WERI-Rb-1 (cell line): ENCODE results near the gene PGS1.
"Not testable (repeated sequence)": the region's sequence is repeated elsewhere in the genome, so short reads cannot be mapped to it uniquely, and the experiment has no call there.

Source experiments
- DNase-seq: peaks from one replicate; pipeline ENCODE4 v3.0.0-alpha.2; 2020
- H3K27ac ChIP-seq: fragments of 250-450 bp; sonication (Bioruptor Pico); 2 replicates; pipeline ENCODE4 v1.5.1; 2020; ENCODE audit warnings: mild to moderate bottlenecking, moderate library complexity
- H3K27me3 ChIP-seq: fragments of 250-450 bp; sonication (Bioruptor Pico); 2 replicates; pipeline ENCODE4 v1.5.1; 2021; ENCODE audit warnings: mild to moderate bottlenecking, low read depth, moderate library complexity; ENCODE audit not compliant: insufficient read depth, severe bottlenecking
- H3K36me3 ChIP-seq: fragments of 250-450 bp; sonication (Bioruptor Pico); 2 replicates; pipeline ENCODE4 v1.5.1; 2020; ENCODE audit warnings: mild to moderate bottlenecking, moderate library complexity
- H3K4me3 ChIP-seq: 2 replicates; pipeline ENCODE4 v1.5.1; 2011; ENCODE audit warnings: low read depth, mild to moderate bottlenecking, control low read depth, low read length
- H3K9me3 ChIP-seq: fragments of 250-450 bp; sonication (Bioruptor Pico); 2 replicates; pipeline ENCODE4 v1.5.1; 2021; ENCODE audit warnings: mild to moderate bottlenecking, moderate library complexity; ENCODE audit not compliant: severe bottlenecking
- CTCF ChIP-seq: IDR thresholded peaks from 2 replicates; pipeline ENCODE4 v1.5.1; 2011; ENCODE audit warnings: low read depth, mild to moderate bottlenecking, control low read depth, inconsistent platforms, low read length

Gene PGS1

GRCh38 chr17:78378225-78379130, at the start of gene PGS1:
PGS1 (plus strand) TSS chr17:78378649; CDS start chr17:78378666, 17 bp downstream.
- Histone ChIP-seq H3K4me3 (peak within 1 kb of the TSS; percentile 94), H3K27me3 (no peaks in the 10 kb centered on the region), H3K36me3 (peaks cover 21% of the 10 kb centered on the region), H3K27ac (peak within 1 kb of the TSS; percentile 82), H3K9me3 (no peaks in the 10 kb centered on the region)
- peak; percentile 87 for DNase-seq
- TF ChIP-seq CTCF: no peak

- H3K4me3 ChIP-seq: no peak overlapping the region
- H3K27me3 ChIP-seq: no peaks in the 10 kb centered on the region
- no peaks in the 10 kb centered on the region for H3K9me3 ChIP-seq
- no peaks in the 10 kb centered on the region for H3K36me3 ChIP-seq
- TF ChIP-seq CTCF: no peak
- no peak overlapping the region for H3K27ac ChIP-seq
- DNase-seq: no peak
Measured at GRCh38 chr17:78329263-78330059, 49.0 kb upstream of the PGS1 start.

GRCh38 chr17:78330570-78331224, 47.8 kb upstream of the PGS1 start:
- no peak for DNase-seq
- H3K27ac ChIP-seq: no peak overlapping the region
- no peaks in the 10 kb centered on the region for H3K36me3 ChIP-seq

GRCh38 chr17:78331355-78331754, 47.1 kb upstream of the PGS1 start:
- not testable (repeated sequence) for H3K27me3 ChIP-seq, H3K27ac ChIP-seq, H3K4me3 ChIP-seq, DNase-seq, H3K36me3 ChIP-seq, H3K9me3 ChIP-seq

More at GRCh38 chr17:78330570-78331224, 47.8 kb upstream of the PGS1 start:
- no peaks in the 10 kb centered on the region for H3K9me3 ChIP-seq
- no peak overlapping the region for H3K4me3 ChIP-seq
- TF ChIP-seq CTCF: no peak
- H3K27me3 ChIP-seq: no peaks in the 10 kb centered on the region

GRCh38 chr17:78332991-78333390, 45.5 kb upstream of the PGS1 start:
- no peaks in the 10 kb centered on the region for H3K9me3 ChIP-seq
- H3K36me3 ChIP-seq: no peaks in the 10 kb centered on the region
- H3K4me3 ChIP-seq: no peak overlapping the region
- H3K27ac ChIP-seq: no peak overlapping the region
- DNase-seq: no peak
- H3K27me3 ChIP-seq: no peaks in the 10 kb centered on the region
- no peak for TF ChIP-seq CTCF

GRCh38 chr17:78335209-78335608, 43.2 kb upstream of the PGS1 start:
- Histone ChIP-seq H3K27ac (no peak overlapping the region), H3K4me3 (no peak overlapping the region)

More at GRCh38 chr17:78335209-78335608, 43.2 kb upstream of the PGS1 start:
- Histone ChIP-seq H3K36me3 (no peaks in the 10 kb centered on the region), H3K27me3 (no peaks in the 10 kb centered on the region), H3K9me3 (no peaks in the 10 kb centered on the region)
- no peak for DNase-seq
- no peak for TF ChIP-seq CTCF
